ENCODE results near the gene DDX21.
"Not testable (repeated sequence)": the region's sequence is repeated elsewhere in the genome, so short reads cannot be mapped to it uniquely, and the experiment has no call there.

The DDX21 gene

GRCh38 chr10:68988530-68989316 lies 32.8 kb downstream of the DDX21 start, which contains the start of gene KIFBP:
Gene KIFBP (plus strand): TSS chr10:68988803. CDS start chr10:68988833, 30 bp downstream.
- DNase-seq, result peak; percentile 95

- DNase-seq, result no peak
These were observed 33.5 kb downstream of the DDX21 start for GRCh38 chr10:68989317-68989990.

DNA sequence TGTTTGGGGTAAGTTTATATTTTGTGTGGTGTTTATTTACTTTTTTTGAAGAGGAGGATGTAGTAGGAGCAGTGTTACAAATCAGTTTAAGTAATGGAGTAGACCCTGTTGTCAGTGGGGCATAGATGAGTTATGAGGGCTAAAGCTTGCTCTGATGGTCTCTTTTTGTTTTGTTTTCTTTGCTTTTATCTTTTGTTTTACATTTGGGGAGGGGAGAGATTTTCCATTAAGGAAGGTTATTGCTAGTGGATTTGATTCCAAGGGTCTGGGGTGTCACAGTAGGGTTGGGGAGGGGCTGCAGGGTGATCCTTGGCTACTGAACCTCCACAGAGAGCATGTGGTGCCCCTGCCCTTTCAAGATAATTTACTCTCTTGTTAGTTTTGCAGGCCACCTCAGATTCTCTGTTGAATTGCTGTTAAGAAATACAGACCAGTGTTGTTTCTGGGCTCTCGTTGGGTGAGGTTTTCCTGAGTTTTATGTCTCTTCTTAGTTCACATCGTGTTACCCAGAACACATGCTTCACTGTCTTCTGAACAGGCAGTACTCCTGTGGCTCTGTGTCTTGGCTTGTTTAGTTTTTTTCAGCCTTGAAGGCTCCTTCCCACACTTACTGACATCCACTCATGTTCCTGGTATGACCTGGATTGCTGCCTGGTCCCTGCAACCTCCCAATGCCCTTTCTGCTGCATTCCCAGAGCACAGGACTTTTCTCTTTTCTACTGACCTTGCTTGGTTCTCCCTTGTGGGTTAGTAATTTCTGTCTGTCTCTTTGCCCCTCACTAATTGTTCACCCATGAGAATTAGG lies 36.9 kb downstream of the DDX21 start:
- DNase-seq, result no peak

DNA sequence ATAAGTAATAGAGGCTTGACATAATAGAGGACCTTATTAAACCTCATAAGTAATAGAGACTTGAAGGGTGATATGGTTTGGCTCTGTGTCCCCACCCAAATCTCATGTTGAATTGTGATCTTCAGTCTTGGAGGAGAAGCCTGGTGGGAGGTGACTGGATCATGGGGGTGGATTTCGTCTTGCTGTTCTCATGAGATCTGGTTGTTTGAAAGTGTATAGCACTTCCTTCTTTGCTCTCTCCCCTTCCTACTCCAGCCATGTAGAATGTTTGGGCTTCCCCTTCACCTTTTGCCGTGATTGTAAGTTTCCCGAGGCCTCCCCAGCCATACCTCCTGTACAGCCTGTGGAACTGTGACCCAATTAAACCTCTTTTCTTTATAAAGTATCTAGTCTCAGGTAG lies 41.2 kb downstream of the DDX21 start:
- no peak for DNase-seq

GRCh38 chr10:69004821-69005220 lies 48.9 kb downstream of the DDX21 start:
- no peak for DNase-seq

DNA sequence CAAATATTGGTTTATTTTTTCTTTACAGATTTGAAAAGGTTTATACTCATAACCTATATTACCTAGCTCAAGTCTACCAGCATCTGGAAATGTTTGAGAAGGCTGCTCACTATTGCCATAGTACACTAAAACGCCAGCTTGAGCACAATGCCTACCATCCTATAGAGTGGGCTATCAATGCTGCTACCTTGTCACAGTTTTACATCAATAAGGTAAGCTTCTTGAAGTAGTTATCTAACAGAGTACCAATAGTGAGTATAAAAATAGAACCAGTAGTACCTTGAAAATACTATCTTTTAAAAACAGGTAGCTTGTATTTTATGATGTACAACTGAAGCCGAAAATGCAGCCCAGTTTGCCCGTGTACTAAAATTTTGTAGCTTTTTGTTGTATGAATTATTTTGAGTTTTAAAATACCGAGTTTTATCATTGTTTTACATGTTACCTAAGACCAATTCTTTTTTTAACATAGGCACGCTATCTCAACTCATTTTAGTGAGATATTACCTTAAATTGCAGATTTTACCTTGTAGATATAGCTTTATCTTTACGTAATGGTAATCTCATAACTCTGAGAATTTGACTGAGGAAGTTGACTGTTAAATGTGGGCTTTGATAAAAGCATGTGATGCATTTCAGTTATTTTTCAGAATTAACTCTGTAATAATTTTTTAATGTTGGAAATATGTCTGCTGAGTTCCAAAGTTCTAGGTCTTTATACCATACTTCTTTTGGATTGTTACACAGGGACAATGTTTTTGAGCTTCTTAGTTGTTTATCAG lies 49.9 kb downstream of the DDX21 start:
- DNase-seq, result no peak

GRCh38 chr10:69007260-69007659 lies 51.3 kb downstream of the DDX21 start:
- no peak for DNase-seq

GRCh38 chr10:69009360-69009759 lies 53.4 kb downstream of the DDX21 start:
- no peak for DNase-seq

- DNase-seq, result no peak
These were observed 54.2 kb downstream of the DDX21 start for GRCh38 chr10:69010151-69010640.

DNA sequence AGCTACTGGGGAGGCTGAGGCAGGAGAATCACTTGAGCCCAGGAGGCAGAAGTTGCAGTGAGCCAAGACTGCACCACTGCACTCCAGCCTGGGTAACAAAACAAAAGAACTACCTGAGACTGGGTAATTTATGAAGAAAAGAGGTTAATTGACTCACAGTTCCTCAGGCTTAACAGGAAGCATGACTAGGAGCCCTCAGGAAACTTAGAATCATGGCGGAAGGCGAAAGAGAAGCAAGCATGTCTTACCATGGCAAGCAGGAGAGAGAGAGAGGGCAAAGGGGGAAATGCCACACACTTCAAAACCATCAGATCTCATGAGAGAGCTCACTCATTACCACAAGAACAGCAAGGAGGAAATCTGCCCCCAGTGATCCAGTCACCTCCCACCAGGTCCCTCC lies 56.8 kb downstream of the DDX21 start:
- not testable (repeated sequence) for DNase-seq

GRCh38 chr10:69014171-69014570 lies 58.2 kb downstream of the DDX21 start:
- DNase-seq, result no peak

GRCh38 chr10:69018613-69019012 lies 62.6 kb downstream of the DDX21 start:
- DNase-seq, result no peak

DNA sequence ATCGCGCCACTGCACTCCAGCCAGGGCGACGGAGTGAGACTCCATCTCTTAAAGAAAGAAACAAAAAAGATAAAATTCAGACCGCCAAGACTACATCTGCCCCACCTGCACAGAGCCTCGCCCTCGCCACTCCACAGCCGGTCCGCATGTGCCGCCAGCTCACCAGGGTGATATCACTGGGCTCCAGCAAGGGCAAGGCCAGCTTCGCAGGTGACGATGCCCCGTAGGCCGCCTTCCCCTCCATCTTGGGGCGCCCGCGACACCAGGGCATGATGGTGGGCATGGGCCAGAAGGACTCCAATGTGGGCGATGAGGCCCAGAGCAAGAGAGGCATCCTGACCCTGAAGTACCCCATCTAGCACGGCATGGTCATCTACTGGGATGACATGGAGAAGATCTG lies 66.6 kb downstream of the DDX21 start:
- no peak for DNase-seq

- no peak for DNase-seq
These were observed 69.5 kb downstream of the DDX21 start for GRCh38 chr10:69025370-69025896.

DNA sequence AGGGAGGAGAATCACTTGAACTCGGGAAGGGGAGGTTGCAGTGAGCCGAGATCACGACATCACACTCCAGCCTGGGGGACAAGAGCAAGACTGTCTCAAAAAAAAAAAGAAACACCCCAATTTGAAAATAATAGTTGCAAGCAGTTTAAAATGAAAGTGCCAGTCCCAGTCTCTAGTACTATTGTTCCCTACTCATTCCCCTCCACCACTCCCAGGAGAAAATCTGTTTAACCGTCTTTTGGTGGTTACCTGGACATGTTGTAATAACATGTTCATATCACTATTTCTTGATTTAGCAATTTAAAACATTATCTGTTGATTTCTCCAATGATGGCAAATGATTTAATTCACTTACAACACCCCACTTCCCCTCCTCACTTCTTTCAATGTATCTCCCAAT lies 77.3 kb downstream of the DDX21 start:
- DNase-seq, result no peak

All from NCI-H1436 (cell line).